ENCODE data around the gene RAD9A.

DNA sequence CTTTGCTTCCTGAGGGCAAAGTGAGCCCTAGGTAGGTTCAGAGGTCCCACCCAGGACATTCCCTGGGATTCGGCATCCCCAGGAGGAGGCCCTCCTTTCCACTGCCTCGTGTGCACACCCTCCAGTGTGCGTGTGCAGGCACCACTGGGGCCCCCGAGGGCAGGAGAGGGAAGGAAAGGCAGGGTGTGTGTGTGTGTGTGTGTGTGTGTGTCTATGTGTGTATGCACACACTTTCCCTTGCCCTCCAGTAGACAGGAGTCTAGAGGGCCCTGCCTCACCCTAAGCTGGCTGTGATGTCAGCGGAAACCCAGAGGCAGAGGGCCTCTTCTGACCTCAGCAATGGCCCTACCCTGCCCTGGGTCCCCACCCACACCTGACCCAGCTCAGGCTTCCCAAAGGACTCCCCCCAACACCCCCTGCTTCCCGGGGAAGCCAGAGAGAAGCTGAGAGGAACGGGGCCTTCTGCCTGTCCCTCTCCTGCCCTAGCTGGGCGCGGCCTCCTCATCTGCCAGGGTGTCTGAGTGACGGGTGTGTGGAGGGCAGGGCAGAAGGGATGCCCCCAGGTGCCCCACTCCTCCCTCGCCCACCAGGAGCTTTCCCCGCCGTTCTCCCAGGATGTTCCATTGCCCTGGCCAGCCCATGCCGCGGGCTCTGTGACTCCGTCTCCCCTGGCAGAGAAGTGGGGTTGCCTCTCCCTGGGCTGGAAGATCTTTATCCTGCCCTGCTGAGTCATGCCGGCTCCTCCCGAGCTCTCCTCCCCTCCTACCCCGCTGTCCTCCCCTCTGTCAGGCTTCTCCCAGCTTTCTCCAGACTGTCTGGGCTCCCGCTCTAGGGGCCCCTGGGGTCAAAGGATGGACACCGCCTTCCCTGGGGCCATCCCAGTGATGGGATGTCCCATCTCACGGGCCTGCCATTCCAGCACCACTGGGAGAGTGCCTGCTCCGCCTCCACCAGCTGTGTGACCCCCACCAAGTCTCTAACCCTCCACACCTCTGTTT lies 12.4 kb upstream of the RAD9A start:
- TF ChIP-seq ARNT (IDR thresholded peaks at IDR 0.05) (no peak), SP1 (IDR thresholded peaks at IDR 0.05) (no peak), FOXA1 (IDR thresholded peaks at IDR 0.05) (no peak), ELF4 (IDR thresholded peaks at IDR 0.05) (no peak), TARDBP (IDR thresholded peaks at IDR 0.05) (no peak)

All from HEK293T (cell line).